Stimulated activated CD8-positive, alpha-beta memory T cell treated with anti-CD3 and anti-CD28 coated beads, Interleukin-7, amount 100 ng/mL, for 4 hours (primary cell): ENCODE measurements around the gene HKDC1.
"Not testable (repeated sequence)": the region's sequence is repeated elsewhere in the genome, so short reads cannot be mapped to it uniquely, and the experiment has no call there.

Source experiments
- DNase-seq, 2 donors: peaks; one replicate each; pipeline ENCODE4 v3.0.0-alpha.2; 2020; ENCODE audit warnings: low read depth in 2 of 2

HKDC1 gene

DNA sequence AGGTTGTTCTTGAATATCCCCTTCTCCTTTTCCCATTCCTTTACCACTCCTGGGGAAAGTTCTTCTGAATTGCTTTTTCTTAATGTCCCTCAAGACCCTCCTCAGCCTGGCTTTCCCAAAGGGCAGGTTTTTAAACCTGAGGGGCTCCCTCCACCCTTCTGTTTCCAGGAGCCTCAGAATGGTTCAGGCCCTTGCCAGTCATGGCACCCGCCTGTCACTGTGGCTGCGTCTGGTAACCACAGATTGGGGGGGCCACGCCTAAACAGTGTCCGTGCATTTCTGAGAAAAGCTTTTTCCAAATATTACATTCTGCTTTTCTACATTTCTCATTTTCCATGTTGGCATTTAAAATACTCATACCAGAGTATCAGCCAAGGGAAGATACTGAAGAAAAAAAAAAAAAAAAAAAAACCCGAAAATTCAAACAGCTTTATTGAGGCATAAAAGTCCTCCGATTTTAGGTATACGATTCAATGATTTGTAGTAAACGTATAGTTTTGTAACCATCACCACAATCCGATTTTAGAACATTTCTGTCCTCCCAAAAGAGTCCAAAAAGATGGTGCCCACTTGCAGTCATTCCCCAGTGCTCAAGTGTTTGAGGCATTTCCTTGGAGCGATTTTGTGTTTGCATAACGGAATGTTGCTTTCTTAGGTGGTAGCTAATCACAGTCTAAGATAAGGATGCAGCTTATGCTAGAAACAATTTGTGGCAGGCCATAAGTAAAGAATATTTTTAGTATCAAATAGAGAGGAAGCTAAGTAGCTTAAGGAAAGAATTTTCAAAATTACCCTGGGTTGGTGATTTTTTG, 22.1 kb downstream of the HKDC1 start:
- no peak for DNase-seq

GRCh38 chr10:69242852-69243212, 22.7 kb downstream of the HKDC1 start:
- DNase-seq: no peak

- DNase-seq: no peak
Measured at GRCh38 chr10:69243817-69244216, 23.7 kb downstream of the HKDC1 start.

- no peak for DNase-seq
Measured at GRCh38 chr10:69246036-69246435, 25.9 kb downstream of the HKDC1 start.

GRCh38 chr10:69246581-69247312, 26.6 kb downstream of the HKDC1 start:
- no peak for DNase-seq

DNA sequence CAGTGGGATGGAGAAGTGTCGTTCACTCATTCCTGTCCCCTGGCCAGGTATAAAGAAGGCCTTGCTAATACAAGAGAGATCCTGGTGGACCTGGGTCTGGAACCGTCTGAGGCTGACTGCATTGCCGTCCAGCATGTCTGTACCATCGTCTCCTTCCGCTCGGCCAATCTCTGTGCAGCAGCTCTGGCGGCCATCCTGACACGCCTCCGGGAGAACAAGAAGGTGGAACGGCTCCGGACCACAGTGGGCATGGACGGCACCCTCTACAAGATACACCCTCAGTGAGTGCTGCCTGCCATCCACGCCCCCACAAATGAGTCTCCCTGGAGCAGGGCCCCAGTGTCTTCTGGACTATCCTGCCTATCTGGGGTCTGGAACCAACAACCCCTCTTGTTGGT, 27.2 kb downstream of the HKDC1 start:
- no peak for DNase-seq

GRCh38 chr10:69248117-69248730, 28.1 kb downstream of the HKDC1 start:
- no peak for DNase-seq

DNA sequence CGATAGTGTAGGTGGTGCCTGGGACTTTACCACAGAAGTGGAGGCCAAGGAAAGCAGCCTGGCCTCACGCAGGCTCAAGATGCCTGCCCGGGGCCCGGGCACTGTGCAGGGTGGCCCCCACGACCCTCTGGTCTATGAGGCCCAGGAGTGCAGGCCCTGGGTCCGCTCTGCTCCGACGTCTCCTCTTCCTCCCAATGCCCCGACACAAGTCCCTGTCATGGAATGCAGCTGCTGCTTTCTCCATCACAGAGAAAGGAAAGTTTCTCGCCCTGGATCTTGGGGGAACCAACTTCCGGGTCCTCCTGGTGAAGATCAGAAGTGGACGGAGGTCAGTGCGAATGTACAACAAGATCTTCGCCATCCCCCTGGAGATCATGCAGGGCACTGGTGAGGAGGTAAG, 29.9 kb downstream of the HKDC1 start:
- no peak for DNase-seq

DNA sequence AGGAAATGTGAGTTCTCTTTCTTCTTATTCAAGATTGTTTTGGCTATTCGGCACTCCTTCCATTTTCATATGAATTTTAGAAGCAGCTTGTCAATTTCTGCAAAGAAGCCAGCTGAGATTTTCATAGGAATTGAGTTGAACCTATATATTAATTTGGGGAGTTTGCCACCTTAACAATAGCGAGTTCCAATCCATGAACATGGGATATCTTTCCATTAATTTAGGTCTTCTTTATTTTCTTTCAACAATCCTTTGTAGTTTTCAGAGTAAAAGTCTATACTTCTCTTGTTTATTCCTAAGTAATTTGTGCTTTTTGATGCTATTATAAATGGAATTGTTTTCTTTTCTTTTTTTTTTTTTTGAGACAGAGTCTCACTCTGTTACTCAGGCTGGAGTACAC, 31.3 kb downstream of the HKDC1 start:
- not testable (repeated sequence) for DNase-seq

- DNase-seq: no peak
Measured at GRCh38 chr10:69253171-69253570, 33.0 kb downstream of the HKDC1 start.

DNA sequence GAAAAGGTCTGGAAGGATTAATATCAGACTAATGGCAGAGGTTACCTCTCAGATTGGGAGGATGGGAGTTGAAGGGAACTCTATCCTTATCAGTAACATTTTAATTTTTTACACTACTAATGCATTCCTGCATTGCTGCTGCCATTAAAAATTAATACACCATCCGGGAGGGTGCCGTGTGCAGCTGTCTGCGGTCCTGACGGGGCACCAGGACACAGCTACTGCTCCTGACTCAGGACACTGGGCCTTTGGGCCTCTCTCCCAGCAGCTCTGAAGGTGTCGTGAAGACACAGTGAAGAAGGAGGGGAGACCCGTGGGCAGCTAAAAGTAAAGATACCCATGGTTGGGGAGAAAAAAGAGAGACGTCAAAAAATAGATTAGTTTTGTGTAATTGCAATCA, 34.7 kb downstream of the HKDC1 start:
- DNase-seq: no peak

- DNase-seq: no peak
Measured at GRCh38 chr10:69259547-69260243, 39.6 kb downstream of the HKDC1 start.

- DNase-seq: no peak
Measured at GRCh38 chr10:69261184-69261583, 41.1 kb downstream of the HKDC1 start.

DNA sequence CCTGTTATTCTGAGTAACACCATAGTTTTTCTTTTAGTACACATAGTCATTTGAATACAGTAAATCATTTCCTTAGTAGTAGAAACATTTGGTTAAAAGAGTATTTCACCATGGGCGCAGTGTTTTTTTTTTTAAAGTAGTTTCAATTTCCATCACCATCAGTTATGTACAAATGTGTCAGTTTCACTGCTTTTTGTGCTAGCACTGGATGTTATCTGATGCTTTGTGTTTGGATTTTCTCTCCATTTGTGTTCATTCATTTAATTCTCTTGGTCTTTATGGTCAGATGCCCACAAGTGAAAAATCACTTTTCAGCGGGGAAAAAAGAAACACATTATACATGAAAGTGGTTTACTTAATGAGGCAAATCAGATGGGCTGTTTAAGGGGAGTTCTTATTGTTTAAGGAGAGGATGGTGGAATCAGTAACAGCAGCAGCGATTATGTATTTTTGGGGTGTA, 42.2 kb downstream of the HKDC1 start:
- DNase-seq: no peak

DNA sequence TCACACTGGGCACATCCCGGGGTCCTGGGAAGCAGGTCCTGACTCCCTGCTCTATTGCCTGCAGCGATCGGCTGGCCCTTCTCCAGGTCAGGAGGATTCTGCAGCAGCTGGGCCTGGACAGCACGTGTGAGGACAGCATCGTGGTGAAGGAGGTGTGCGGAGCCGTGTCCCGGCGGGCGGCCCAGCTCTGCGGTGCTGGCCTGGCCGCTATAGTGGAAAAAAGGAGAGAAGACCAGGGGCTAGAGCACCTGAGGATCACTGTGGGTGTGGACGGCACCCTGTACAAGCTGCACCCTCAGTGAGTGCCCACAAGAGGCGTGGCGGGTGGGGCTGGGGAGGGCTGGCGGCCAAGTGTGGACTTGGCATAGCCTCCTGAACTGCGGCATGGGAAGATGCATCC, 45.4 kb downstream of the HKDC1 start:
- DNase-seq: no peak

DNA sequence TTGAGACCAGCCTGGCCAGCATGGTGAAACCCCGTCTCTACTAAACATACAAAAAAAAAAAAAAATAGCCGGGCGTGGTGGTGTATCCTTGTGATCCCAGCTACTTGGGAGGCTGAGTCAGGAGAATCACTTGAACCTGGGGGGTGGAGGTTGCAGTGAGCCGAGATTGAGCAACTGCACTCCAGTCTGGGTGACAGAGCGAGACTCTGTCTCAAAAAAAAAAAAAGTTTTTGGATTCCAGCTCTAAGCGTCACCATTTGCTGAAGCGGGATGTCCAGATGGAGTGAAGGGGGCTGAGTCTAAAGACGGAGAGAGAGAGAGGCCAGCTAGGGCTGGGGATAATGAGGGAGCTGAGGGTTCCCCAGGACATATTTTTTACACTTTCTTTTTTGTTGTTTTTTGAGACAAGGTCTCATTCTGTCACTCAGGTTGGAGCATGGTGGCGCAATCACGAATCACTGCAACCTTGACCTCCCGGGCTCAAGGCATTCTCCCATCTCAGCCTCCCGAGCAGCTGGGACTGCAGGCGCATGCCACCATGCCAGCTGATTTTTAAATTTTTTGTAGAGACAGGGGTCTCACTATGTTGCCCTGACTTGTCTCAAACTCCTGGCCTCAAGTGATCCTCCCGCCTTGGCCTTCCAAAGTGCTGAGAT, 48.8 kb downstream of the HKDC1 start:
- DNase-seq: no peak

DNA sequence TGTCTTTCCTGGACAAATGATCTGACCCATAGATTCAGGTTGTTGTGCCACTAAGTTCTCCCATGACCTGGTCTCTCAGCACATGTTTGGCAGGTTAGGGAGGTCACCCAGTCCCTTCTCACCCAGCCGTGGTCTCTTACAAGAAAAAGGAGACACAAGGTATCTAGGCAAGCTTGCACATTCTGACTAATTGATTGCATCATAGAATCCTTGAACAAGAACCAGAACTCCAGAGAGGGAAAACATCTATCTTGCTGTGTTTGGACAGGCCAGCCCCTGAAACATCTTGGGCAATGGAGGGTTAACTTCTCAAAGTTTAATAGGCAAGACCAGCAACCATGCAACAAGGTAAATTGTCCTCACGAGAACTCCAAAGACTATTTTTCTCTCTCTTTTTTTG, 49.6 kb downstream of the HKDC1 start:
- DNase-seq: no peak

- DNase-seq: no peak
Measured at GRCh38 chr10:69270990-69271389, 50.9 kb downstream of the HKDC1 start.

DNA sequence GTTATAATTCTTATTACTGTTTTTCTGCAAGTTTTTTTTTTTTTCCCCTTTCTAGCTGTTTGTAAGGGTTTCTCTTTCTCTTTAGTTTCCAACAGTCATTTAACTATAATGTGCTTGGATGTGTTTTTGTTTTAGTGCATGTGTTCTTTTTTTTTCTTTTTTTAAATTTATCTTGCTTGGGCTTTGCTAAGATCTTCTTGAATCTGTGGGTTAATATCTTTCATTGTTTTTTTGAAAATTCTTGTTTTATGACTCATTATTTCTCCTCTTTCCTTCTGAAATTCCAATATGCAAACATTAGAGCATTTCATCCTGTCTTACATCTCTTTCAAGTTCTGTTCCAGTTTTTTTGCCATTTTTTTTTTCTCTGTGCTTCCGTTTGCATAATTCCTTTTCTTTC, 52.5 kb downstream of the HKDC1 start:
- DNase-seq: no peak

DNA sequence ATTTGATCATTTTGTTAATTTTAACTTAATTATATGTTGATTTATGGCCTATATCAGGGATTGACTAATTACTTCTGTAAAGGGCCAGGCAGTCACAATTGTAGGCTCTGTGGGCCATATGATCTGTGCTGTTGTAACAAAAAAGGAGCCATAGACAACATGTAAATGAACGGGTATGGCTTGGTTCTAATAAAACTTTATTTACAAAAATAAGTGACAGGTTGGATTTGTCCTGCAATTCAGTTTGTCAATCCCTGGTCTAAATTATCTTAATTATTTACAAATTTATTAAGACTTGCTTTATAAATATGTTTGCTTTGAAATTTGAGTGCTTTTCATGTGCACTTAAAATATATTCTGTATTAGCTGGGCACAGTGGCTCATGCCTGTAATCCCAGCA, 55.3 kb downstream of the HKDC1 start:
- no peak for DNase-seq

GRCh38 chr10:69276503-69276902, 56.4 kb downstream of the HKDC1 start:
- no peak for DNase-seq
